Skeletal muscle satellite cell (primary cell): ENCODE data around the gene ST6GALNAC6.

ENCODE experiments used
- H3K27me3 ChIP-seq: 2 replicates; pipeline ENCODE4 v1.7.0; 2013; ENCODE audit warnings: low read length; ENCODE audit not compliant: control insufficient read depth, insufficient read depth
- H3K36me3 ChIP-seq: 2 replicates; pipeline ENCODE4 v1.7.0; 2013; ENCODE audit warnings: mild to moderate bottlenecking, control low read depth, low read length; ENCODE audit not compliant: insufficient read depth
- H3K4me1 ChIP-seq: 2 replicates; pipeline ENCODE4 v1.7.0; 2013; ENCODE audit warnings: low read length; ENCODE audit not compliant: control insufficient read depth, insufficient read depth
- H3K4me2 ChIP-seq: 2 replicates; pipeline ENCODE4 v1.7.0; 2013; ENCODE audit warnings: mild to moderate bottlenecking, low read length
- H3K4me3 ChIP-seq: 2 replicates; pipeline ENCODE4 v1.7.0; 2013; ENCODE audit warnings: low read length
- H3K9ac ChIP-seq: 2 replicates; pipeline ENCODE4 v1.7.0; 2013; ENCODE audit warnings: mild to moderate bottlenecking, low read depth, low read length, moderate library complexity
- H3K9me3 ChIP-seq: replicated peaks from 2 replicates; pipeline ENCODE4 v1.7.0; 2013; ENCODE audit warnings: mild to moderate bottlenecking, control low read depth, low read length

Gene ST6GALNAC6

DNA sequence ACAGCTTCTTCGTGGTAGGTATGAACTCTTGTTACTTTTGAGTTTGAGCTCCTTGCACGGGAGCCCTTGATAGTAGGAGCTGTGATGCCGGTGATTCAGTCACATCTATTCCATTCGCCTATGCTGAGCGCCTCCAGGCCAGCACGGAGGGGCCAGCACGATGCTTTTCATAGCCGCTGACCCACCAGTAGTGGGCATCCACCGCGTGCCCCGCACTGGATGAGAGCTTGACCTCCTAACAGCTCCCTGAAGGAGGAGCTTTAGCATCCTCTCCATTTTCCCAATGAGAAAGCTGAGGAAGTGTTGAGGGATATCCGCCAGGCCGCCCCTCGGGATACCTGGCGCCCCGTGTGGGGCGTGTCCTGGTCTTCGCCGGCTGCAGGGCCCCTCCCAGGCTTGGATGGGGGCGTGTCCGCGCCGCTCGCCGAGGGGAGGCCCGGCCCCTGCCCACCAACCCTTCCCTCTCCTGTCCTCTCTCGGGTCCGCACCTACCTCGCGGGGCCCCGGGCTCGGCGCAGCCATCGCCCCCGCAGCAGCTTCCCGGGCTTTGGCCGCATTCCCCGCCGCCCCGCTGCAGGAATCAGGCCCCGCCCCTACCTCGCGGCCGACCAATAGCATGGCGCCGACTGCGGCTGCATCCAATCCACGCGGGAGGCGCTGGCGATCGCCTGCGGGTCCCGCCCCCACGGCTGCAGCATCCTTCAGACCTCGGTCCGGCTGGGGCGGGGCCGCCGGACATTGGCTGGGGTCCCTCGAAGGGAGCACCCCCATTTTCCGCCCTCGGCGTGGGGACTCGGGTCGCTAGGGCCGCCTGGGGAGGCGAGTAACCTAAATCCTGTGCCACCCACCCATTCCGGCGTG, 31.1 kb upstream of the ST6GALNAC6 start, which contains the start of gene PIP5KL1:
PIP5KL1 (minus strand) TSS at position 547 of the 861 bp plus-strand sequence; CDS start at position 522, 25 bp downstream.
- H3K4me1 ChIP-seq, result peaks cover 29% of the 10 kb centered on the region

DNA sequence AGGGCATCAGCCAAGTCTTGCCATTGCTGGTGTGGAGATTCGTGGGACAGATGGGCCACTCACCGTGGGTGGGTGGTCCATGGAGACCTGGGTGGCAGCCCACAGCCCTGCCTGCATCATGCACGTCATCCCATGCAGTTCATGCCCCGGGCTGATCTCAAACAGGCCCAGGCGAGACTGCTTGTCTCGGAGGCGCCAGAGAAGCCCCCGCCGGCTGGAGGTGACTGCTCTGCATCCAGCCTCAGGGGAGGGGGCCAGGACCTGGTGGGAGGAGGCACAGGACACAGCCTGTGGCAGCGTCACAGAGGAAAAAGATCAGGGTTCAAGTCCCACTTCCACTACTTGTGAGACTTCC, 30.2 kb upstream of the ST6GALNAC6 start:
- Histone ChIP-seq H3K36me3 (peaks cover under 1% of the 10 kb centered on the region), H3K4me1 (peaks cover 26% of the 10 kb centered on the region), H3K4me3 (no peak overlapping the region), H3K27me3 (no peaks in the 10 kb centered on the region), H3K9ac (no peak overlapping the region), H3K4me2 (no peak overlapping the region), H3K9me3 (no peaks in the 10 kb centered on the region)

More for the DNA sequence above, 31.1 kb upstream of the ST6GALNAC6 start, which contains the start of gene PIP5KL1:
- Histone ChIP-seq H3K4me3 (peak within 1 kb of the TSS; percentile 74), H3K4me2 (peak within 1 kb of the TSS; percentile 97), H3K27me3 (no peaks in the 10 kb centered on the region), H3K9me3 (no peaks in the 10 kb centered on the region), H3K9ac (peak within 1 kb of the TSS; percentile 66), H3K36me3 (peaks cover 9% of the 10 kb centered on the region)

DNA sequence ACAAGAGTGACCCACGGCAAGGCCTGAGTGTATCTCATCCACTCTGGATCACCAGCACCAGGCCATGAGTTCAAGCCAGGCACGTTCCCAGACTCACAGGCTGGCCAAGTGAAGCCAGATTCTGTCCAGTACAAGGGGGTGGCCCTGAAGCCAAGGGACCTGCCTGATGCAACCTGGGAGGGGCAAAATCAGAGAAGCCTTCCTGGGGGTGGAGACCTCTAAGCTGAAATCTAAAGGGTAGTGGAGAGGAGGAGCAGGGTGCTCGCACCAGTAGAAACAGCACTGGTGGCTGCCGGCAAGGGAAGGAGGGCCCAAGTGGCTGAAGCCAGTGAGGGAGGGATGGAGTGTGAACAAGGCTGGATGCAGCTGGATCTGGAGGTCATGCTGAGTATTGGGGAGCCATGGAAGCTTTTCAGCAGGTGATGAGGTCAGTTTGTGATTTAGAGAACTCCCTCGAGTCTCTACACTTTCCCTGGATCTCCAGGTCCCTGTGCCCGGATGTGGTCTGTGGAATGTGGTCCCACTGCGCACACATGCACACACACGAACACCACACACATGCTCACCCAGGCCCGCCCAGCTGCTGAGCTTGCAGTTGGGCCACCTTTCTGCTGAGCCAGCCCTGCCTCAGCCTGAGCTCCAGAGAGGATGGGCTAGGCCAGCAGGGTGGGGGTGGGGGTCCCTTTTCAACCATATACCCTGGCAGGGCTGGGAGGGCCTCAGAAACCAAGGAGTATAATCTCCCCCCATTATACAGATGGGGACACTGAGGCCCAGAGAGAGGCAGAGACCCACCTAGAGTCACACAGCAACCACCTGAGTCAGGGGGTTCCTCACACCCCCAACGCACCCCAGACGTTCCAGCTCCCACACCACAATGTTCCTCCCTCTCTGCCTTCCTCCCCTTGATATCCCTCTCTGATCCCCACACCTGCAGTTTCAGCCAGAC, 29.5 kb upstream of the ST6GALNAC6 start:
- Histone ChIP-seq H3K9ac (no peak overlapping the region), H3K27me3 (no peaks in the 10 kb centered on the region), H3K4me1 (peaks cover 27% of the 10 kb centered on the region), H3K4me2 (no peak overlapping the region), H3K4me3 (no peak overlapping the region), H3K36me3 (no peaks in the 10 kb centered on the region), H3K9me3 (no peaks in the 10 kb centered on the region)

DNA sequence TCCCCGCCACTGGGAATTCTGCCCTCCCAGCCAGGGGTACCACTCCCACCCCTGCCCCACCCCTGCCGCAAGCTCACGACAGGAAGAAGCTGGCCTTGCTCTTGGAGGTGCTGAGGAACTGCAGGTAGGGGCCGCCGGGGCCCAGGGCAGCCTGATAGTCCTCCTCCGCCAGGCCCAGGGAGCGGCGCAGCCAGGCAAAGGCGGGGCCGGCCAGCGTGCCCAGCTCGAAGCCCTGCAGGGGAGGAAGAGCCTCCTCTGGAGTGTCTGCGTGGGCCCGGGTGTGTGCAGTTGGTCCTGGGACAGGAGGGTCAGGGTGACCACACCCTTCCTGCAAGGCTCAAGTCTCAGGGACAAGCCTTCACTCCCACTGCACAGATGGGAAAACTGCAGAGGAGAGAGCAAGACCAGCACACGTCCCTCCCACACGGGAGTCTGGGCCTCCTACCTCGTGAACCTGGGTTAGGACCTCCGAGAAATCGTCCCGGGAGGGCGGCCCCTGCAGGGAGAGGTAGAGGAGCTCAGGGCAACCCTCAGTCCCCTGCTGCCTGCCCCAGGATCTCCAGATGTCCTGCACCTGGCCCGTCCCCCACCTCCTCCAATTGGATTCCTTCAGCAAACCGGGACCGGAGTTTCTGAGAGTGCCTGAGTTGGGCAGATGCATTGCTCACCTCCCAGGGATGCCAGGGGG, 28.7 kb upstream of the ST6GALNAC6 start:
- H3K4me1 ChIP-seq, result peaks cover 35% of the 10 kb centered on the region
- no peak overlapping the region for H3K4me3 ChIP-seq
- H3K36me3 ChIP-seq, result no peaks in the 10 kb centered on the region
- no peak overlapping the region for H3K9ac ChIP-seq
- H3K4me2 ChIP-seq, result peak overlapping the region; percentile 49
- H3K9me3 ChIP-seq, result no peaks in the 10 kb centered on the region
- H3K27me3 ChIP-seq, result no peaks in the 10 kb centered on the region

GRCh38 chr9:127927201-127927987, 28.0 kb upstream of the ST6GALNAC6 start:
- Histone ChIP-seq H3K9ac (no peak overlapping the region), H3K4me1 (peaks cover 37% of the 10 kb centered on the region)

GRCh38 chr9:127926906-127927200, 27.4 kb upstream of the ST6GALNAC6 start:
- Histone ChIP-seq H3K4me1 (peaks cover 39% of the 10 kb centered on the region), H3K9me3 (no peaks in the 10 kb centered on the region), H3K4me2 (peak overlapping the region; percentile 68), H3K27me3 (no peaks in the 10 kb centered on the region), H3K4me3 (no peak overlapping the region), H3K9ac (no peak overlapping the region), H3K36me3 (no peaks in the 10 kb centered on the region)

More at GRCh38 chr9:127927201-127927987, 28.0 kb upstream of the ST6GALNAC6 start:
- H3K27me3 ChIP-seq, result no peaks in the 10 kb centered on the region
- no peaks in the 10 kb centered on the region for H3K9me3 ChIP-seq
- H3K4me2 ChIP-seq, result peak overlapping the region; percentile 68
- H3K4me3 ChIP-seq, result no peak overlapping the region
- H3K36me3 ChIP-seq, result no peaks in the 10 kb centered on the region

- H3K9me3 ChIP-seq, result no peaks in the 10 kb centered on the region
Measured at GRCh38 chr9:127925959-127926905, 26.8 kb upstream of the ST6GALNAC6 start.

DNA sequence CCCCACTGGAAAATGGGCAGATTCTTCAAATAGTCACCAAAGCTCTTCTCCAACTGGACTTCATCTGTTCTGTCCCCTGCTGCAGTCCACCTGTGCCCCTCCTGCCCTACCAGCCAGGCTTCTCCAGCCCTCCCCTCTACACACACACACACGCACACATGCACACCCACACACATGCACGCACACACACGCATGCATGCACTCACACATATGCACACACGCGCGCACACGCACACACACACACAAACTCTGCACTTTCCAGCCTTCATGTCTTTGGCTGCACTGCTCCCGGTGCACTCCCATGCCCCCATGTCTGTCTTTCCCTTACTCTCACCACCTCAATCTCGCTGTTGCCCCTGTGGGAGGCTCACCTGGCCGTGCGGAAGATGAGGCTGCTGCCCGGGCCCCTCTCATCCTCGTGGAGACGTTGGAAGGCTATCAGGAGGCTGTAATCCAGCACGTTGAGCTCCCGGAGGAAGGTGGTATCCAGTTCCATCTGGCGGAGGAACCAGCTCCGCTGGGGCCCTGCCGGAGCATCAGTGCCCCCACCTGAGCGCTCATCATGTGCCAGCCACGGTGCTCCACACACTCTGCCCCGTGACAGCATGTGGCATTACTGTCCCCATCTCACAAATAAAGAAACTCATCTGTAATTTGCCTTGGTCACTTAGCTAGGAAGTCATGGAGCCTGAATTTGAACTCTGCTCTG, 25.5 kb upstream of the ST6GALNAC6 start:
- Histone ChIP-seq H3K4me2 (no peak overlapping the region), H3K9me3 (no peaks in the 10 kb centered on the region), H3K4me3 (no peak overlapping the region), H3K27me3 (no peaks in the 10 kb centered on the region), H3K9ac (no peak overlapping the region), H3K4me1 (peaks cover 32% of the 10 kb centered on the region), H3K36me3 (no peaks in the 10 kb centered on the region)

More at GRCh38 chr9:127925959-127926905, 26.8 kb upstream of the ST6GALNAC6 start:
- no peaks in the 10 kb centered on the region for H3K27me3 ChIP-seq
- H3K9ac ChIP-seq, result no peak overlapping the region
- H3K4me3 ChIP-seq, result no peak overlapping the region
- H3K4me1 ChIP-seq, result peaks cover 38% of the 10 kb centered on the region
- no peaks in the 10 kb centered on the region for H3K36me3 ChIP-seq
- H3K4me2 ChIP-seq, result no peak overlapping the region

DNA sequence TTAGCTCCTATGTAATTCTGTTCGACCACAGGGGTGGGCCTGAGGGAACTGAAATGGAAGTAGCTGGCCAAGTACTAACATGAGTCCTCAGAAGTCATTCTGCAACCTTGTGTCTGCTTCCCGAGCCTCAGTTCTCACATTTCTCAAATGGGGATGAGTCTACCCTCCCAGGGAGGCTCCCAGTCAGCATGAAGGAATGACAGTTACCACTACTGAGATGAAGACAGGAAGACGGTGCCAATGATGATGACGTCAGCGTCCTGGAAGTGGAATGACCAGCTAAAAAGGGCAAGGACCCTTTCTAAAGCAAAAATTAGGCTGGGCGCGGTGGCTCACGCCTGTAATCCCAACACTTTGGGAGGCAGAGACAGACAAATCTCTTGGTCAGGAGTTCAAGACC, 24.4 kb upstream of the ST6GALNAC6 start:
- peak overlapping the region; percentile 56 for H3K4me2 ChIP-seq
- H3K36me3 ChIP-seq, result no peaks in the 10 kb centered on the region
- no peak overlapping the region for H3K4me3 ChIP-seq
- peak overlapping the region; percentile 42 for H3K9ac ChIP-seq
- peaks cover 43% of the 10 kb centered on the region for H3K4me1 ChIP-seq
- no peaks in the 10 kb centered on the region for H3K9me3 ChIP-seq
- H3K27me3 ChIP-seq, result no peaks in the 10 kb centered on the region
